Putamen (tissue), 1 donor: ENCODE data around the gene RAD51B.
A peak's percentile ranks its signal among the peaks of the same experiment; 100 is the strongest.

Experiments used
- DNase-seq: peaks from one replicate; pipeline ENCODE4 v3.0.0-alpha.2; 2016; ENCODE audit warnings: low spot score

RAD51B gene

DNA sequence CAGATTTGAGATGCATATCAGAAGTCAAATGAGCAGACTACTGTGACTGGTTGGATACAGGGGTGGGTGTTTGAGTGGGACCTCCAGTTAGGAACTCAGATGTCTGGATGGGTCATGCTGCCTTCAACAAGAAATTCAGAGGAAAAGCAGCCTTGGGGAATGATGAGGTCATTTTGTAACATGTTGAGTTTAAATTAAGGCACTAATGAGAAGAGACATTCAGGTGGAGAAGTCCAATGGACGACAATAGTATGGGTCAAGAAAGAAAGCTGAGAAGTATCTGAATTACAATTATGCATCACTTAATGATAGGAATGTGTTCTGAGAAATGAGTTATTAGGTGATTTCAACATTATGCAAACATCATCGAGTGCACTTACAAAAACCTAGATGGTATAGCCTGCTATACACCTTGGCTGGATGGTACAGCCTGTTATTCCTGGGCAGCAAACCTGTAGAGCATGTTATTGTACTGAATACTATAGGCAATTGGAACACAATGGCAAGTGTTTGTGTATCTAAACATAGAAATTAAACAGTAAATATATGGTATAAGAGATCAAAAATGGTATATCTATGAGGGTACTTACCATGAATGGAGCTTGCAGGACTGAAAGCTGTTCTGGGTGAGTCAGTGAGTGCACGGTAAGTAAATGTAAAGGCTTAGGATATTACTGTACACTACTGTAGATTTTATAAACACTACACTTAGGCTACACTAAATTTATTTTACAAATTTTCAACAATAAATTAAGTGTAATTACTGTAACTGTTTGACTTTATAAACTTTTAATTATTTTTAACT lies 414.7 kb downstream of the RAD51B start:
- DNase-seq = no peak

DNA sequence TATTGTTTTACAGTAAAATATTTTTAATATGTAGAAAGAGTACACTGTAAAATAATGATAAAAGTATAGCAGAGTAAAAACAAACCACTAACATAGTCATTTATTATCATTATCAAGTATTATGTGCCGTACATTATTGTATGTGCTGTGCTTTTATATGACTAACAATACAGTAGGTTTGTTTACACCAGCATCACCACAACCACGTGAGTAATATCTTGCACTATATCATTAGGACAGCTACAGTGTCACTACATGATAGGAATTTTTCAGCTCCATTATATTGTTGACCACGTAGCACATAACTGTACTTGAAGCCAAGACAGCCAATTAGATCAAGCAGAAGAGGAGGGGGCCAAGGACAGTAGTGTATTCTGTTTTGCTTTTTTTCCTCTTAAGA lies 415.4 kb downstream of the RAD51B start:
- DNase-seq = no peak

DNA sequence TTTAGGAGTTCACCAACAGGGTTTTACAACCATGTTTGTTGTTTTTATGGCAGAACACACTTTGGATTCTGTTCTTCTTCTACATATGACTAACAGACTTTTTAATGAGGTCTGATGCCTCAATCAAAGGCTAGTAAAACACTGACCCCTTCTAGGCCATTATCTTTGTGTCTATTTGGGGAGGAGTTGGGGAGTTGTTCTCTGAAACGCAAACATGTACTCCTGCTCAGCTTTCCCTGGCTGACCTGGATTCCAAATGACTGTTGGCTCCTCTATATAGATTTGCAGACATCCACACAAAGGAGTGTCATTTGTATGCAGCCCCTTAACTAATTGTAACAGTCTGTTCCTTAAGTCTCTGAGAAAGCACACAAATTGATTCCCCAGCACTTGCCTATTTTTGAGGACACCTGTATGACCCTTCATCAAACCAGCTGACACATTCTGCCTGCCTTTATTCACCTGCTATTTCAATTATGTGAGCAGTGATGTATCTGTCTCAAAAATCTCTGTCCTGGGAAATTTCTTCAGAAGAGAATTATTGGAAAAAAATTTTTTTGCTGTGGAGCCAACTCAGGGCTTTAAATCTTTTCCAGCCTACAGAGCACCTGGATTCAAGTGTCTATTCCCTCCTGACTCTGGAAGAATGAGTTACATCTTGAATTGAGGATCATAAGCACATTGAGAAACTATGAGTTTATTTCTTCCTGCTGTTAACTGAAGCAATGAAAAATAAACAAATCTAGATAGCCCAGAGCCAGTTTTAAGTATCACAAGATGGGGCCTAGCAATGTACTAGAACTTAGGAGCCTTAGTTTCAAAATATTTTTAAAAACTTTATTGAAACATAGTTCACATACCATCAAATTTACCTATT lies 417.2 kb downstream of the RAD51B start:
- DNase-seq = peak; percentile 24

DNA sequence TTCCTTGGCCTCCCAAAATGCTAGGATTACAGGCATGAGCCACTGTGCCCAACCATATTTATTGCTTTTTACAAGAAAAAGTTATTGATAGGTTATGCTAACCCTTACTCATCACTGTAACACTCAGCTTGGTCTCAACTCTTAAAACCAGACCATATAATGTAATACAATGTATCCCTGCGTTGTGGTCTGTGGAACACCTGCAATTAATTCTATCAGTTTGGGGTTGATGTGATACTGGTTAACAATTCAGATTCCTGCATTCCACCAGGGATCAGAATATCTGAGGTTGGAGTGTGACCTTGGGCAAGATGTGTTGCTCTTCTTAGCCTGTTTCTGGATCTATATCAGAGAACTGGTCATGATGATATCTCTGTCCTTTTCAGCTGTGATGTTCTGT lies 419.0 kb downstream of the RAD51B start:
- no peak for DNase-seq

DNA sequence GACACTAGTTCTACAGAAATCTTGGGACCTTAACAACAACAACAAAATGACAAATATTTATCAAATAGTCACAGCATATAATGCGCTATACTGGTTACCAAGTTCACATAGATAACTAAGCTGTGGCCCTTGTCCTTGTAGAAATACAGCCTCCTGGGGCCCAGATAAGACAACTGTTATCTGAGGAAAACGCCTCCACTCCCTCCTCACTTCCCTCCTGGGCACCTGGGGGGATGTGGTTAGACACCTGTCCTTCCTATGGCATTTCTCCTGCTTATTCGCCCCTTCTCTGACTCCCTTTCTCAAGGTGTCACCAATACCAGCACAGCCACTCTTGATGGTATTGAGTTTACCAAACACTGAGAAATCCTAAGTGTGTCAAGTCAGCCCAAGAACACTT lies 419.4 kb downstream of the RAD51B start:
- DNase-seq = no peak

DNA sequence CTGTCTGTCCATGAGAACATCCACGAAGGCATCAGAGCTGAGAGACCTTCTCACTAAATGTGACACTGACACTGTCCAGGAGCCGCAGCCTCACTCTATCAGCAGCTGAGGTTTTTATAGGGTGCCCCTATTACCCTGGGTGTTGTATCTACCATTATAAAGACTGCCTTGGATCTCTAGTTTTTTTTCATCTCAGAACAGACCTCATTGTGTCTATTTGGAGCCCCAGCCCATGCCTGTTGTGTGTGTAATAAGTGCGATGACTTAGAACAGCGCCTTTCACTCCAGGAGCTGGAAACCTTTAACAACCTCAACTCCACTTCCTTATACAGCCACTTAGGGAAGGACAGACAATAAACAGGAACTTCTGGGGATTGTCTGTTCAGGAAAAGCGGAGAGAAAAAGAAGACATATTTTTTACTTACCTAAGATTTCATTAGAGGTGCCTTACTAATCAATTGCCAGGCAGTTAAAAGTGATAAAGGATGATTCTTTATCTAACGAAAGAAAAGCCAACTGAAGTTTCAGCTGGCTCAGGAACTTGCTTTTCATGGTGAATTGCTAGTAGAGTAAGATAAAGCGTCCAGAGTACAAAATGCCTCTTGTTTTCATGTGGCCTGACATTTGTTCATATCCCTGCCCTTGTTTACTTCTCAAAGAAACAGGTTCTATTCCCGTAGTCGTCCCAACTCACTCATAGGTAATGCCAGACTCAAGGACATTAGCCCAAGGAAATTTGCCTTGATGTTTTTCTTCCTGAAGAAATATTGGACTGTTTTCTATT lies 420.6 kb downstream of the RAD51B start:
- DNase-seq = no peak

DNA sequence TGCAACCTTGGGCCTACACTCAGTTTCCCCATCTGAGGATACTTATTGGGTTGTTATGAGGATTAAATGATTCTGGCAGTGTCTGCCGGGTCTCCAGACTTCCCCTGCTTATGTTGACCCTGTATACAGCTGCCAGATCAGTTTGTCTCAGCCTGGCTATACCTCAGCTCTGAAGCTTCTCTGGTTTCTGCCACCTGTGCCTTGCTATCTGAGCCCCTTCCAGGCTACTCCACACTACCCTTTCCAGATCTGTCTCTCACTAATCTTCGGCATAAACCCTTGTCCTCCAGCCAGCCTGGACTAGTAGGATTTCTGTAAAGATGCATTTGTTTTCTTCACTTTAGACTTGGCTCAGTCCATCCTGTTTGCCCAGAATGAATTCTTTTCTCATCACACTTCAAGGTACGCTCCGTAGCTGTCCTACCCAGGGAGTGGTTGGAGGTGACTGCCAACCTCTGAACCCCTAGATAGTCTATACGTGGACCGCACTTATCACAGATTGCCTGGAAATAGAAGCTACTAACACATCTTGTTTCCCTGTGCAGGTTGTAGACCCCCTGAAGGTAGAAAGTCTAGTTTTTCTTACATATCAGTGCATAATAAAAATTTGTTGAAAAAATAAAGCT lies 422.4 kb downstream of the RAD51B start:
- DNase-seq = no peak

DNA sequence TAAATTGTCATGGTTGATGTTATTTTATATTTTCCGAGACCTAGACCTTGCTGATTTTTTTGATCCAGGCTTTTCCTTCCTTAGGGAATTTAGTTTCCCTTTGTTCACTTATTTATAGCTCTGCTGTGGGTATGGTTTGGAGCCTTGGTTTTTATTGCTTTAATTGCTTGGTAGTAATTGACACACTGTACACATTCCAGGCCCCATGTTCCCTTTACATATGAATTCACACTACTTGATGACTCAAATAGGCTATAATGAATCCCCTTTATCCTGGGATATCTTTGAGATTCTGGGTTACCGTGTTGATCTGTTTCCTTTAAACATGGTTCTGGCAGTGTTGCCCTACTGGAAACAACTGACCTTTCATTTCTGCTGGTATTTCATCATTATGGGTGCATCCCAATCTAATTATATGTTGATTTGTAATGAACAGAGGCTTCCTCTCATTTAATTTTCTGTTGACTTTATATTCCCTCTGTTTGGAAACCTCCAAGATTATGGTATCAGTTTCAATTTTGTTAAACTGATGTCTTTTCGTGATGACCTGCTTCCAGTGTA lies 424.0 kb downstream of the RAD51B start:
- no peak for DNase-seq

DNA sequence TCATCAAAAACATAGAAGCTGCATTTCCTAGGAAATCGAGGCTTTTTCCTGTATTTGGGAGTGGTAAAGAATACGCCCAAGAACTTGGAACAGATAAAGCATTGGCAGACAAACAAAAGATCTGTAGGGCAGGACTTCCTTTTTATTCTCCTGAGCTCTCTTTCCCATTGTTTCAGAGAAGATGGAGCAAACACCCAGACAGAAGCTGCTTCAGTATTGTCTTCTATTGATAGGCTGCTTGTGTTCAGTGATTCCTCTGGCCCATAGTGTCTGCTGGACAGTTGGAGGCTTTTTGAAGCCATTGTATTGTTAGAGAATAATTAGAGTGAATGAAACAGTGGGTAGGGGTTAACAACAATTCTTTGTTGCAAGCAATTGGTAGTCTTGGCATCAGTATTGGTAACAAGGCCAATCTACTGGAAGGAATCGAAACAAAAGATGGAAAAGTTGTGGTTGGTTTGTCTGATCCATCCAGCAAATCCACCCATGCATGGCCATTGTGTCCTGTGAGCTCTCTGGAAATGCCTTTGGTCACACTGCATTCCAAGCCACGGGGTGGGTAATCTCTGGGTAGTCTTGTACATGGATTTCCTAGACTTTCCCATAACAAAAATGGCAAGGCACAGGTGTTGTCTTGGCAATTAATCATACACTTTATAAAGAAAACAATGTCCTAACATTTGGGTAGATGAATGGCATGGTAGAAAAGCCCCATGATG lies 424.8 kb downstream of the RAD51B start:
- DNase-seq = no peak

DNA sequence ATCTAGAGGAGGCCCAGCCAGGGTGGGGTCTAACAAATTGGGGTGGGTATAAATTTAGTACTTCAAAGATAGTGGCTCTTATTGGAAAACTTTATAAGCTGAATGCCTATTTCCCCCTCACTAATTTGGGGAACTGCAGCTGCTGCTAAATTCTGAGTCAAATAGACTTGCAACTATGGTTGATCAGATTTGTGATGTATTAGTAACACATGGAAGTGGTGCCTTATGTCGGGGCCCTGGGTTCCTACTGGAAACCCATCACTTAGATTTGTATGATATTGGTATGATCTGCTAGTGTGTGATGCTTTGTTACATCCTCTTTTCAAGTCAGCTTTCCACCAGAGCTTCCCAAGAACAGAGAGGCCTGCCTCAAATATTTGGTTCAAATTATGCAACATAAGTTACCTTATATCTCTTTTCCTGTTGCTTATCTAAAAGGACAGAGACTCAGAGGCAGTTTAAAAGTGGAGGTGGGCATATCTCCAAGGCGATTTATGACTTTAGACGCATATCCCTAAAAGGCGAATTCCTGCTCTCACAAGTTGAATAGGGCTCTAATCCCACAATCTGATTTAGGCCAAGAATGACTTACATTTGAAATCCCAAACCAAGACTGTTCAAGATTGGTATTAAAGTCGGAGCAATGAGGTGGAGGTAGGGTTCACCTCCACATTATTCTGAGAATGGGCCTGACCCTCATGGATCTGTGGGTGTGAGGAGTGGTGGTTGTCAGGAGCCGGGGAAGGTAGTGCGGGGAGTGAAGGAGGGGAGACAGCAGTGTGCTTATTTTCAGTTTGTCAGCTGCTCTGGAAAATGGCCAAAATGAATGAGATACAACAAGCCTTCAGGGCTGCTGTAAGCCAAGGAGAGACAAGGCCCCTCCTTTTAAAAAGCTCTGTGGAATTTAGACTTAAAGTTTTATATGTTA lies 425.8 kb downstream of the RAD51B start:
- DNase-seq = no peak

DNA sequence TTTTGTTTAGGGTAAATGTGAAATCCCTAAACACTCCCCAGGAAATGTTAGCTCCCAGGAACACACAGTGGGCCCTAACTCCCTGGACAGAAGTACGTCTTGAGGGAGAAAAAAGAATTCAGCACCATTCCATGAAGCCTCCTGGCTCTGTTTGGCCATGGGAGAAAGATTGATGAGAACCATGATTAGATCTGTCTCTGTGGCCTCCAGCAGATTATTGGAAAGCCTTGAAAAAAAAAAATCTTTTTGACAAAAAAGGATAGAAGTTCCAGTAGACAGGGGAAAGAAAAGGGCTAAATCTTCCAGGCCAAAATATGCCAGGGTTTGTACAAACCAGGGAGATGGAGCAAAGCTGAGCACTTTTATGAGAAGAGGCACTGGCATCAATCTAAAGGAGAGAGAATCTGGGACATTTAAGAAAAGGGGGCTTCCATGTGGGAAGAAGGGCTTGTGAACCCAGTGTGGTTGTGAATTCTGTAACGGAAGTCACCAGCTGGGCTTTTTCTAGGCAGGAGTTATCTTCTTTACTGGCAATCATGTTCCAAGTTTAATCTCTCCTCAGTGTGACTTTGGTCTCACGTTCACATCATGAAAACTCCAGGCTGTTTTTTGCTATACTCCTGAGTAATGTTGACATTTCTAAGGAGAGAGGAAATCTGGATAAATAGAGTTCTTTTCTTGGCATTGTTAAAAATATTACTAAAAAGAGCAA lies 426.7 kb downstream of the RAD51B start:
- no peak for DNase-seq

DNA sequence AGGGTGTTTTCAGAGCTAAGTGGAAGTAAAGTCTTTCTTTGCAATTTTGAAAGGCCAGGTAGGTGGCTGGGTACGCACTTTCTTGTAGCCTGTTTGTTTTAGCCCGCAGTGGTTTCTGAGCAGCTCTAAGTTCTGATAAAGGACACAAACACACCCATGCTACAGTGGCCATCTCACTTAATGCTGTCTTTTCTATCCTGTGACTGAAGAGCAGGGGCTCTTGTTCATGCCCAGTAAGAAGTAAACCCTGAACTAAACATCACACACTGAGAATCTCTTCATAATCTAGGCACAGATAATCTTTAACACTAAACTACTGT lies 427.2 kb downstream of the RAD51B start:
- no peak for DNase-seq

DNA sequence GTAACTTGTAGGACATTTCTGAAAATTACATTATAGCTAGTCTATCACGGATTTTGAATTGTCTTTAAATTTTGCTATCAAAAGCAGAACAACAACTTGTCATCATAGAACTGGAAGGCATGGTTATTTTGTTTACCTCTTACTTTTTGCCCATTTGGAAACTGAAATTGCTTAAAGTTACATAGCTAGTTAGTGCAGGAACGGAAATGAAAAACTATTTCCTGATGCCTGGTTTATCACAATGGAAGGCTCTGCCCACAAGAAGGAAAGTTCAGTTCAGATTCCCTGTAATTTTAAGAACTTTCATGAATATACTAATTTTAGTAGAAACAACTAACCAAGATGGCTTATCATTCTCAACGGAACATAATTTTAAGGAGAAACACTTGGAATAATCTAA lies 427.7 kb downstream of the RAD51B start:
- no peak for DNase-seq

DNA sequence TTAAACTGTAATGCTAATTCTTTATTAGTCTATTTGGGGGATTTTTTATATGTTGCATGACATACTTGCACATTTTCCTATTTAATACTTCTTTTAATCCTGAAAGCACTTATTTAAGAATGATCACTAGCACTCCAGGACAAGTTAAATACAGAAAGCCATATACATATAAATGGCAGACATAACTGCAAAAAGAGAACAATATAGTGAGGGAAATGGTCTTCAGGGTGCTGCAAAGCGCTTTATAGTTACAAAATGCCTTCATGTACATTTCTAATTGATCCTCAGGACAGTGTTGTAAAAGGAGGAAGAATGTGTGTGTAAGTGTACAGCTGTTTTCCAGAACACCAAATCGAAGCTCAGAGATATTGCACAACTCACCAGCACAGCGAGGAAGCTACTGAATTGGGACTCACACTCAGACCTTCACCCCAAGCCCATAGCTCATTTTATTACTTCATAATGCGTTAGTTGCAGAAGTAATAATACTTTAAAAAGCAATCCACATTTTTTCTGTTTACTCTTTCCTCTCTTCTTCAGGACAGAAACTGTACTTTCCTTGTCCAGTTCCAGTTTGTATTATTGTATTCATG lies 428.2 kb downstream of the RAD51B start:
- no peak for DNase-seq

DNA sequence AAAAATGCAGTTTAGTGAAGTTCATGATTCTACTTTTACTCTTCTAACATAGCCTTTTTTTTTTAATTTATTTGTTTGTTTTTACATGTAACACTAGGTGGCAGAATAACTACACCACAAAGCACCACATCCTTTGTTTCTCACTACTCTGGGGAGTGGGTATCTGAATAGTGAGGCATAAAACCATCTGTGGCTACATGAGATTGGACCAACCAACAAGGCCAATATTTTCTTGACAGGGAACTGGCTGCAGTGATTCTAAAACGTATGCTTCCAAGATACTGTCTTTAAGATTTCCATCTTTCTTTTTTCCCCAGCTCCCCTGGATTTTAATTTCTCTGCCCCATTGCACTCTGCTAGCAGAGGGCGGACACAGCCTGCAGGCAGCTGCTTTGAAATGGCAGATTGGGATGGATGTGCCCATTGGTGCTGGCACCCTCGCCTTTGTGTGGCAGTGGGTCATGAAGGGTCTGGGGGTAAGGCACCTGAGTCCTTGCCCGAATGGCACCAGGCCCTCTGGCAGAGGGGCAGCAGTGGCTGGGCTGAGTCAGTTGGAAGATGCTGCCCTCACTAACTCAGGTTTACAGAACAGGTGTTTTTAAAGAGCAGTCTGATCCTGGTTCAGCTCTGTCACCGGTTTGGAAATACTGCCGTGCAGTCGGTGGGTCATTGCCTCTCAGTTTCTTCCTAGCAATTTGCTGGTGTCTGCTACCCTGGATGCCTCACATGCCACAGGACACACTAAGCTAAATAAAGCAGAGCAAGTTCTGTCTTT lies 429.1 kb downstream of the RAD51B start:
- DNase-seq = peak; percentile 43

DNA sequence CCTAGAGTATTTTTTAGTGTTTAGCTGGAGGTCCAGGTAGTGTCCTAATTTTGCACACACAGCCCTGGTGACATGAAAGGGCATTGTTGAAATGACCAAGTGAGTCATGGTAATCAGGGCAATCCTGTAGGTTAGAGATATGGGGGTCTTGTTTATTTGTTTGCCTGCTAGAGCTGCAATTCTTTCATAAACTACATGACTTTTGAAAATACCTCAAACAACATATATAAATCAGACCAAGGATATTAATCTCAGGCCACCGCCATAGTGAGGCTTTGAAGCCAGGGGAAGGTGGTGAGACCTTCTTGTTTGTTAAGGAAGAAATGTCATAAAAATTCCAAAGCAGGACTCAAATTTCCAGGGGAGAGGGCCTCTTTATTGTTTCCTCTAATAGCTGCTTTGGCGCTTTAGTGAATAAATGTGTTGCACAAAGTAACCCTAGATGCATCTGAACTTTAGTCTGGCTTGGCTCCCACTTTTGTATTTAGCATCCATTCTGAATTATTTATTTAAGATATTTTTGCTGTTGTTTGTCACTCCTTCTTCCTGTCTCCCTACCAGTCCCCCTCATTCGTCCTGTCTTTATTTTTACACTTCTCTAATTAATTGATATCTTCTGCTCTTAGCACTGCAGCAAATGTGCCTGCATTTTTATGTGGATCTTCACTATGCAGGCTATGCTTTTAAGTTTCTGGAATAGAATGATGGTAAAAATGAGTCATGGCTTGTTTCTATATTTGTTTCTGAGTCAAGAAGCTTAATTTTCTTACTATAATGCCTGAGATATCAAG lies 430.3 kb downstream of the RAD51B start:
- no peak for DNase-seq
